GM18526 (cell line): ENCODE measurements around the gene GPR26.

Source experiments
- POLR2A ChIP-seq: IDR thresholded peaks from 3 replicates; pipeline ENCODE4 v1.6.1; 2011; ENCODE audit not compliant: insufficient read length; ENCODE audit errors: extremely low read depth

The GPR26 gene

DNA sequence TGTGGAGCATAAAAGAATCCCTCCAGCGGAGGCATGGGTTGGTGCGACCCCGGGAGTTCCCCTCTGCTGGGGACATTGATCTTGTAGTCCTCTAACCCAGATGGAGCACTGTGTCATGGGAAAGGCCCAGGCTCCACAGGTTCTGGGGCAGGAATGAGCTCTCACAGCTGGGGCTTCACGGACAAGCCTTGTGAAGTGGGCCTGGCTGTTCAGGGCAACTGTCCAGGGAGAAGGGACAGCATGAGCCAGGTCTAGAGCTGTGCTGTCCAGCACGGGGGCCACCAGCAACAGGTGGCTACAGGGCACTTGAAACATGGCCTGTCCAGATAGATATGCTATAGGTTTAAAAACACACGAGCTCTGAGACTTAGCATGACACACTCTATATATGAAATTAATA is 11.4 kb downstream of the GPR26 start:
- no peak for TF ChIP-seq POLR2A

DNA sequence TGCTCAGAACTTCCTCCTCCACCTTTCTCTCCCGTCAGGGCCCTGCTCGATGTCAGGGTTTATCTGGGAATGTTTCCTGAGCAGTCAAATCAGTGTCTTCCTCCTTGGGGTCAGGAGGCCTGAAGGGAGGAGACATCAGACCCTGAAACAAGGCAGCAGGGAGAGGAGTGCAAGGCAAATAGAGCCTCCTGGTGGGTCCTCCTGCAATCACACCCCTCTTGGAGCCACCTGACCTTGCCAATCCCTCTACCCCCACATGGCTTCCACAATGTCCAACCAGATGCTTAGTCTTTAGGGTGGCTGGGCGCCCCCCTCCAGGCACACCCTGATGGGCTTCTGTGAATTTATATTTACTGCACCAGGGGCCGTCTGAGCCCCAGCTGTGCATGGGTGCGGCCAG is 12.2 kb downstream of the GPR26 start:
- TF ChIP-seq POLR2A, result no peak

DNA sequence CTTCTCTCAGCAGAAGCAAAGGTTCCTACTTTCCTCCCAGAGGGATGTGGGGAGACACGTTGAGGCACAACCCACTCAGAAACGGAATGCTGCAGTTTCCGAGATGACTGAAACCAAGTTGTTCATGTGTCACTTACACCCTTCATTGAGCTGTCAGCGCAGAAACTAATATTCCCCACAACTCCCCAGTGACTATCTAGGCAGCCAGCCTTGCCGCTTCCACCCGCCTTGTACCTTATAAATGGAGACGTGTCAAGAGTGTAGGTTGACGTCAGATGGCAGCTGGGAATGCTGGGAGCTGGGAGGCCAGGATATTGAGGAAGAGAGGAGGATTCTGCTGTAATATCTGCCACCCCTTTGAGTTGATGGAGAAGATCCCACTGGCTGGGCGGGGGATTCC is 15.1 kb downstream of the GPR26 start:
- no peak for TF ChIP-seq POLR2A

DNA sequence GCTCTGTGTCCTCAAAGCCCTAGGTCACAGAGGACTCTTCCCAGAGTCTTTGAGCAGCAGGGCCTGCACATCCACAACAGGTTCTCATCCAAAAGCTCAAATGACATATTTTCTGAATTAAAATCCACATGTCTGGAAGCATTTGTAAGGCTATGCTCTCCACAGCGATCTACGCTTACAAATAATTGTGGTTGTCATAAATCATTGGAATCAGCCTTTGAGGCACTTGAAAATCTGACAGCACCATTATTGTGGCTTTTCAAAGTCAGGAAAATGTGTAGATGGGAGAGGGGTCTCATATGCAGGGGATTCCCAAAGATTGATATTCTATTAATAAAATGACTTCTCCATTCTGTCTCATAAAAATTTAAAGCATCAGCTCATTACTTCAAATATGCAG is 16.3 kb downstream of the GPR26 start:
- TF ChIP-seq POLR2A, result no peak

DNA sequence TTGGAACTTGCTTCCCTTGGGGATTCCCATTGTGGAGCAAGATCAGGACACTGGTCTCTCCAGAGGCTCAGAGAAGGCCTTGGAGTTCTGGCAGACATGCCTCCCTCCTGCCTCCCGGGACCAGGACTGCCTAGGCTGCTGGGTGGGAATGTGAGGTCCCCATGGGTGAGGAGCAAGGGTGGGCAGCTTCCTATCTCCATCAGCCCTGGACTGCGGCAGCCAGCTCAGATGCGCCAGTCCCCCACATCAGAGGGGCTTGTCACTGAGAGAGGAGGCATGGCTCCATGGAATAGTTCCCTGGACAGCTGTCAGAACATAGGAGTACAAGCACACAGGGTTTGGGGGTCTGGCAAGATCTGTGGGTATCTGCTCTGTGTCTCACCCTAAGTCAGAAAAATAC is 17.3 kb downstream of the GPR26 start:
- no peak for TF ChIP-seq POLR2A

DNA sequence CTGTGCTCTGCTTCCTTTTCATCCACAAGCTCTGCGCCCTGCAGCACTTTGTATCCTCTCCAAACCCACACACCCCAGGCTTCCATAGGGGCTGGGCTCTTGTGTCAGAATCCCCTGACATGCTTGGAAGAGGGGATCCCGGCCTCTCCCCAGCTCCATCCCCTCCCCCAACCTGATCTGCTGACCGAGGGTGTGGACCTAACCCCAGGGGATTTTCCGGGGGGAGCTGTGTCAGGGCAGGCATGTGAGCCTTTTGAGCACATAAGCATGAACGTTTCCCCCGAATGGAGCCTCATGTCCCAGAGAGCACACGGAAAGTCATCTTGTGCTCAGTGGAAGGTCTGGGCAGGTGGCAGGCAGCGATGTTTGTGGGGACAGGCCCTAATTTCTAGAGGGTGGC is 17.7 kb downstream of the GPR26 start:
- no peak for TF ChIP-seq POLR2A

DNA sequence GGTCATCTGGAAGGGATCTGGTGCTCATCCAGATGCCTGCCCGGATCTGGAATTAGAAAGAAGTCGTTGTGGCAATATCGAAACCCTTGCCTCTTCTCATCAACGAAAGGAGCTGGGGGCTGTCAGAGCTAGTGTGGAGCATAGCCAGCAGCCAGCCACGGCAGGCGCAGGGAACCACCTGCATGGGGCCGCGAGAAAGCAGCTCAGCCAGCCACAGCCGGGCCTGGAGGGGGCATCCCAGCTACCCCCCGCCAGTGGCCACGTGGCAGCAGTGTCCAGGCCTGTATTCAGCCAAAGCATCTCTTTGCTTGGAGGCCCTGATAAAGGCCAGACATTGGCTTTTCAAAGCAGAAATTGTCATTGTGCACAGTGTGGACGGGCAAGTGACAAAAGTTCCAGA is 19.1 kb downstream of the GPR26 start:
- no peak for TF ChIP-seq POLR2A

DNA sequence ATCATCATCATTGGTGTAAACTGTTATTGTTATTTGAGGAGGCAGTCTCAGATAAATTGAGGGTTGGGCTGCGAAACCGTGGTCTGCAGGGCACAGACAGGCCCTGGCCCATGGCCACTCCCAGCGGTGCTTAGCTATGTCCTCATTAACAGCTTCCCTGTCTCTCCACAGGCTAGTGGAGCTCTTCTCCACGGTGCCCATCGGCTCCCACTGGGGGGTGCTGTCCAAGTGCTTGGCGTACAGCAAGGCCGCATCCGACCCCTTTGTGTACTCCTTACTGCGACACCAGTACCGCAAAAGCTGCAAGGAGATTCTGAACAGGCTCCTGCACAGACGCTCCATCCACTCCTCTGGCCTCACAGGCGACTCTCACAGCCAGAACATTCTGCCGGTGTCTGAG is 21.6 kb downstream of the GPR26 start:
- TF ChIP-seq POLR2A, result no peak

DNA sequence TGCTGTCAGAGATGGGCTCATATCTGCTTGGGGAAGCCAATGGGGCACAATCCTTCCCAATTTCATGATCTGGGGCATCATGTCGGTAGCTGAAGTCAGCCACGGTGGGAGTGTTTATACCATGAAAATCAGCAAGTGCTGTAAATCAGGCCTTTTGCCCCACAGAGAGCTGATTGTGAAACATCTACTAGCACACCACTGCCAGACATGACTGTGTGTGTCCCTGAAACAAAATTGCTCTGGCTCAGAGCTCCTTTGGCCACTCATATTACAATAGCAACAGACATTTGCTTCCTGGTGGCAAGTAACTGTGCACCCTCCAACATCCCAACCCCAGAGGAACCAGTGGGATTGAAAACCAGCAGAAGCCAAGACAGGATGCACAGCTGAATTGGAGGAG is 23.7 kb downstream of the GPR26 start:
- TF ChIP-seq POLR2A, result no peak

DNA sequence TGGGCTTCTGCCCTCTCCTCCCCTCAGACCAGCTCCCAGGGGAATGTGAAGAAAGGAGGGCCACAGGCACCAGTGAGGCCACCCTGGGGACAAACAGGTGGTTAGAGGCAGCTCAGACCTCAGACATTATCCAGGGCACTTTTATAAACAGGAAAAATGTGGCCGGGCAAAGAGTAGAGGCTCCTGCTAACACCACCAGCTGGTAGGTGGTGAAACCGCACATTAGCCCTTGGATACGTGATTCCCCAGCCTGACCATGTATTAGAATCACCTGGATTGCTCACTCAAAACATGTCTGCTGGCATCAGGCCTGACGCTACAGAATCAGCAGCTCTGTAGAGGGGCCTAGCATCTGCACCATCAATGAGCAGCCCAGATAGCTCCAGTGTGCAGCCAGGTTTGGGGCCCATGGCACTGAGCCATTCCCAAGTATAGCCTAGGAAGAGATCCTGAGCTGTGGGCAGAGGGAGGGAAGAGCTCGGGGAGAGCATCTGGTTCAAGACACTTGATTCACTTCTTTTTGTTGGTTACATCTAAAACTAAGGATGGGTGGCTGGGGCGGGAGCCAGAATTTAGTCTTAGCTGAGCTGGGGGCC is 37.1 kb downstream of the GPR26 start:
- TF ChIP-seq POLR2A, result no peak

DNA sequence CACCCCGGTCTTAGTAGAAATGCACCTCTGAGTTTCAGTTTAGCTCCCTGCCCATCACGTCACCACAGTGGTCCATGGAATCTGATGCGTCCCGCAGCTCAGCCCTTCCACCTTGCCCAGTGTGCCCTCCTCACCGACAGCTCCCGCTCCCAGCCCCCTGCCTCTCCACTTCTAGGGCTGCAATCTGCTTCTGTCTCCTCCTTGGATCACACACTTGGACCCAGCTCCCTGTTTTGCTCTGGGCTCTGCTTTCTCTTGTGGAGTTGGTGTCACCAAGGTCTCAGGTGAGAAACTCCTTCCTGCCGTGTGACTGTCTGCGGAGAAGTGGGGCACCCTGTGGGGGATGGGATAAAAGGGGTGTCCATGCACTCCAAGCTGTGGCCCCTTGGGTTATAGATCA is 37.9 kb downstream of the GPR26 start:
- no peak for TF ChIP-seq POLR2A

DNA sequence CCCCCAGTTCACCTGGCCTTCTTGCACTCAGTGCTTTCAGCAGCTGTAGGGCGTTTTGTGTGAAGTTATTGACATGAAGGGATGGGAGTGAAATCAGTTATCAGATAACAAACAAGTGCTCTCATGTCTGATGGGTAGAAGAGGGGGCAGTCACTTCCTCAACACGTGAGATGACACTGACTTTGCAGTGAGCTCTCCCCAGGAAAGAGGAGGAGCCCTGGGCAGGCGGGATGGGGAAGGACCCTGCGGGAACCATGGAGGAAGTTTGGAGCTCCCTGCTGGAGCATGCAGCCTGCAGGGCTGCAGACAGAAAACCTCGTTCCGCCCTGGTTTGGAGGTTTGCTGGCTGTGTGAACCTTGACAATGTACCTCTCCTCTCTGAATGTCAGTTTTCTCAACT is 38.7 kb downstream of the GPR26 start:
- no peak for TF ChIP-seq POLR2A

DNA sequence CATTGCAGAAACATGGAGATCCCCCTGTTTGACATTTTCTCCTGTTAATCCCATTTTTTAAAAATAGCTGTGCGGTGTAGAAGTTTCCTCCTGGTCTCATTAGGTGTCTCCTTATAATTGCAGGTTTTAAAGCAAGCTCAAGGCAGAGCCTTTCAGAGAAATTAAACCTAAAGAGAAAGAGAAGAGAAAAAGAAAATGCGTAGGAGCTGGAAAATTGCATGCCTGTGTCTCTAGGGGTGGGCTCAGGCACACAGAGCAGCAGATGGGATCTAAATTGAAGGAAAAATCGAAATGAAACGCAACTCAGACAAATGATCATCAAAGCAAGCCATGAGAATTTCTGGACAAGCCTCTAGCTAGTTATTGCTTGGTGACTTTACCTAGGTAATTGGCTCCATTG is 40.1 kb downstream of the GPR26 start:
- no peak for TF ChIP-seq POLR2A

DNA sequence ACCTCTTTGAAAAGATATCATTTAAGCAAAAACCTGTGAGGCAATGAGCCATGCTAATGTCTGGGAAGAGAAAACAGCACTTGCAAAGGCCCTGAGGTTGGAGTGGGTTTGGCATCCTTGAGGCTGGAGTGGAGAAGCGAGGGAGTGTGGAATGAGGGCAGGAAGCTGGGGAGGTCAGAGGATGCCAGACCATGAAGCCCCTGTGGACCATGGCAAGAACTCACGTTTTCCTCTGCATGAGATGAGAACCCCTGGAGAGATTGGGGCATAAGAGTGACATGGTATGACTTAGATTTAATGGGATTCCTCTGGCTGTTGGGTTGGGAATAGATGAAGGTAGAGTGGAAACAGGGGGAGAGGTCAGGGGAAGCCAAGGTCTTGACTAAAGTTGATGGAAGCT is 49.4 kb downstream of the GPR26 start:
- TF ChIP-seq POLR2A, result no peak

DNA sequence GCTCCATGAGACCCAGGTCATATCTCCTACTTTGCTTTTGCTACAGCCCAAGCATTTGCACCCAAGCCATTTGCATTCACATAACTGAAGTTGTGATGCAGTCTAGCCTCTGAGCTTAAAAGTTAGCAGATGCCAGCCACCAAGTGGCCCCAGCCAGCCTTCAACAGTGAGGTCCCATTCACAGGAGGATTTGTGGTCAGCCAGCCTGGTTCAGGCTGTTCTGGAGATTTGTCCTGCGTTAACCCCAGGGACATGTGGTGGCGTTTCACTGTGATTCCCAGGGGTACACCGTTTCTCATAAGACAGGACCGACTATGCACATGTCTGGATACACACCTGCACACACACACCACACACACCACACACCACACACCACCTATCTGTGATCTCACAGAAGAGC is 51.2 kb downstream of the GPR26 start:
- no peak for TF ChIP-seq POLR2A

DNA sequence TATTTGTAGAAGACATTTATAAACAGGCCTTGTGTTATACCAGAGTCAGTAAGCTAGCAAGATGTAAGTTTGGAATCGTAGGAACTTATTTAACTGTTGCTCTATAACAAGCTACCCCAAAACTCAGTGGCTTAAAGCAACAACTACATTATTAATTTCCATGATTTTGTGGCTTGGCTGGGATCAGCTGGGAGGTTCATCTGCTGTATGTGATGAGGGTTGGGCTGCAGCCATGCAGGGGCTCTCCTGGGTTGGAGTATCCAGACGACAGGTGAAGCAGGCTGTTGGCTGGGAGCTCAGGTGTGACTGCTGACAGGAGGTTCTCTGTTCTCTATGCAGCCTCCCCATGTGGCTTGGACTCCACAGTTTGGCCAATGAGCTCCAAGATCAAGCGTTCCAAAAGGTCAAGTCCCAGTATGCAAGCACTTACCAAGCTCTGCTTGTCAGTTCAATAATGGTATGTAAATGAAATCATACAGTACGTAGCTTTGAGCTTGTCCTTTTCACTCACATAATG is 52.4 kb downstream of the GPR26 start:
- no peak for TF ChIP-seq POLR2A

DNA sequence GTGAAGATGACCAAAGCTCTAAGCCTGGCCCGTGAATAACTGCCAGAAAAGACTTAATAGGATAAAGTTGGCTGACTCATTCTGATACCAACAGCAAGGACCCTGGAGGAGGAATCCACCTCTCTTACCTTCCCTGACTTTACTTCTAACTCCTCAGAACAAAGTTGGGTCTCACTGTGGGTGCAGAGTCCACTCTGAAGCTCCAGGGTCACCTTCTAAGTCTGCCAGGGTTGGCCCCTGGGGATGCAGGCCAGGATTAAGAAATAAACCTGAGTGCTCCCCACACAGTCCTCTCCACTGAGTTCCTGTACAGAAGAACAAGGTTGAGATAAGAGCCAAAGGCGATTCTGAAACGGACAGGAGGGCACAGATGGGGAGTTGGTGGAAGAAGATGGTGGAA is 54.4 kb downstream of the GPR26 start:
- TF ChIP-seq POLR2A, result no peak
